Measurements from ENCODE around the gene ITPR3. TPM values are rescaled to one million over a fixed set of nuclear protein-coding genes. Genes with fewer than 3 reads are reported as not detected.

ITPR3 gene
- total RNA-seq, 1 experiment from 2014 or later: 86.9 TPM

DNA sequence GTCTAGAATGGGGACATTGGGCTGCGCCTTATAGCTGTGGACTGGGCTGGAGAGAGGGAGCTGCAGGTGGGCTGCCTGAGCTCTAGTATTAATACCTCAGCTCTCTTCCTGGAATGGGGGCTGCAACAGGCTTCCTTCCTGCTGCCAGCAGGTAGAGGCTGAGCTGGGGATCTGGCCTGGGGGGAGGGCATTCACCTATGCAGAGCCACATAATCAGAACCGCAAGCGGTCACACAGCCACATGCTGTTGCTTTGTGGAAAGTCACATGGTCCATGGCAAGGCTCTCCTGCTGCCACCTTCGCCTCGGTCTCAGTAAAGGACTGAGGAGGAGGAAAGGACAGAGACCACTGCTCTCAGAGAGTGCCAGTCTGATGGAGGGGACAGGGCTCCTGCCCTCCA, 35.7 kb downstream of the ITPR3 start:
- Mint-ChIP-seq H3K36me3 (ENCODE audit: insufficient read depth, unreplicated experiment) (peaks cover 44% of the 10 kb centered on the region), H3K4me3 (ENCODE audit: unreplicated experiment) (no peak overlapping the region)
- CTCF ChIA-PET: no interaction called here

DNA sequence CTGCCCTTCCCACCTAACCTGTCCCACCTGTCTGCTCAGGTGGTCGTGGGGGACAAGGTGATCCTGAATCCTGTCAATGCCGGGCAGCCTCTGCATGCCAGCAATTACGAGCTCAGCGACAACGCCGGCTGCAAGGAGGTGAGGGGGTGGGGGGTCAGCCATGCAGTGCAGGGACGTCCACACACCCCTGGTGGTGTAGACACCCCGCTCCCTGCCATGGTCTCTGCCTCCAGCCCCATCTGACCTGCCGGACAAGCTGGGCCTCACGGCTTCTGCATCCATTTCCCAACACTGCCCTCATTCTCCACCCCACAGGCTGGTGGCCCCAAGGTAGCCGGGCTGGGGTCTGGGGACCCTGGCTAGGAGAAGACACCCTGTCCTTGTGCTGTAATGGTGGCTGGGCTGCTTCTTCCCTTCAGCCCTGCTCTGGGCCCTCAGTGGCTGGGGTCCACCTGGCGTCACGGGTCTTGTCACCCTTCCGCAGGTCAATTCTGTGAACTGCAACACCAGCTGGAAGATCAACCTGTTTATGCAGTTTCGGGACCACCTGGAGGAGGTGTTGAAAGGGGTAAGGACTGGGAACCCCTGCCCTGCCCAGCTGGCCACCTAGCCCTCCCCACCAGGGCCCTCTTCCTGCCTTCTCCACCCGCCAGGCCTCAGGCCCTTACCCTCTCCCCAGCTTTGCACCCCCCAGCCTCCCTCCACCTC, 38.0 kb downstream of the ITPR3 start:
- TF ChIP-seq, protein P1, sequence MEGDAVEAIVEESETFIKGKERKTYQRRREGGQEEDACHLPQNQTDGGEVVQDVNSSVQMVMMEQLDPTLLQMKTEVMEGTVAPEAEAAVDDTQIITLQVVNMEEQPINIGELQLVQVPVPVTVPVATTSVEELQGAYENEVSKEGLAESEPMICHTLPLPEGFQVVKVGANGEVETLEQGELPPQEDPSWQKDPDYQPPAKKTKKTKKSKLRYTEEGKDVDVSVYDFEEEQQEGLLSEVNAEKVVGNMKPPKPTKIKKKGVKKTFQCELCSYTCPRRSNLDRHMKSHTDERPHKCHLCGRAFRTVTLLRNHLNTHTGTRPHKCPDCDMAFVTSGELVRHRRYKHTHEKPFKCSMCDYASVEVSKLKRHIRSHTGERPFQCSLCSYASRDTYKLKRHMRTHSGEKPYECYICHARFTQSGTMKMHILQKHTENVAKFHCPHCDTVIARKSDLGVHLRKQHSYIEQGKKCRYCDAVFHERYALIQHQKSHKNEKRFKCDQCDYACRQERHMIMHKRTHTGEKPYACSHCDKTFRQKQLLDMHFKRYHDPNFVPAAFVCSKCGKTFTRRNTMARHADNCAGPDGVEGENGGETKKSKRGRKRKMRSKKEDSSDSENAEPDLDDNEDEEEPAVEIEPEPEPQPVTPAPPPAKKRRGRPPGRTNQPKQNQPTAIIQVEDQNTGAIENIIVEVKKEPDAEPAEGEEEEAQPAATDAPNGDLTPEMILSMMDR (IDR thresholded peaks at IDR 0.05; ENCODE audit: unreplicated experiment): no peak
- Mint-ChIP-seq H3K27me3 (ENCODE audit: insufficient read depth, unreplicated experiment) (no peaks in the 10 kb centered on the region), H3K27ac (ENCODE audit: low read depth, unreplicated experiment) (no peak overlapping the region), H3K4me1 (ENCODE audit: insufficient read depth, unreplicated experiment) (no peaks in the 10 kb centered on the region), H3K36me3 (ENCODE audit: insufficient read depth, unreplicated experiment) (peaks cover 52% of the 10 kb centered on the region), H3K9me3 (ENCODE audit: unreplicated experiment) (no peaks in the 10 kb centered on the region), H3K4me3 (ENCODE audit: unreplicated experiment) (no peak overlapping the region)
- DNase-seq (ENCODE audit: unreplicated experiment): no peak
- intact Hi-C loops (cut with micrococcal nuclease): no loop called here
- POLR2A ChIA-PET: no interaction called here
- BruUV-seq (replicated peaks): no TSS peak
- CTCF ChIA-PET: interaction anchor here (0.6 kb wide), 2 partner anchors 14 to 135 kb away, joined by 3 read pairs; no protein-coding TSS in a partner anchor

More for the DNA sequence above, 35.7 kb downstream of the ITPR3 start:
- Mint-ChIP-seq H3K4me1 (ENCODE audit: insufficient read depth, unreplicated experiment) (no peaks in the 10 kb centered on the region), H3K27ac (ENCODE audit: low read depth, unreplicated experiment) (no peak overlapping the region), H3K9me3 (ENCODE audit: unreplicated experiment) (no peaks in the 10 kb centered on the region), H3K27me3 (ENCODE audit: insufficient read depth, unreplicated experiment) (no peaks in the 10 kb centered on the region)
- DNase-seq (ENCODE audit: unreplicated experiment): no peak
- intact Hi-C loops (cut with micrococcal nuclease): no loop called here
- TF ChIP-seq, protein P1 (IDR thresholded peaks at IDR 0.05; ENCODE audit: unreplicated experiment): no peak
- POLR2A ChIA-PET: interaction anchor here (1.5 kb wide), 1 partner anchor 35 kb away, joined by 5 read pairs; no protein-coding TSS in a partner anchor
- BruUV-seq (replicated peaks): no TSS peak

DNA sequence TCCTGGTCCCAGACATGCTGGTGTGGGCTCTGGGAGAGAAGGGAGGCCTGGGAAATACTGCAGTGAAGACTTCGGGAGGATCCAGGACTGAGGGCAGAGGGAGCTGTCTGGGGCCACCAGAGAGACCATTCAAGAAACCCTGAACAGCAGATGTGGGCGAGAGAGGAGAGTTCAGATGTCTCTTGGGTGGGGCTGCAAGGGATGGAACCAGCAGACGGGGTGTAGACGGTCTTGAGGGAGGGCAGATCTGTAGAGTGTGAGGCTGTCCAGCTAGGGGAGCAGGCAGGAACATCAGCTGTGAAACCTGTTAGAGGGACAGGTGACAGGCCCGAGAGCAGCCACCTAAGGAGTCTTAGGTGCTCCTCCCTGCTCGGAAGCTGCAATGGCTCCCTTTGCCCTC, 38.9 kb downstream of the ITPR3 start:
- Mint-ChIP-seq H3K27me3 (ENCODE audit: insufficient read depth, unreplicated experiment) (no peaks in the 10 kb centered on the region), H3K9me3 (ENCODE audit: unreplicated experiment) (no peaks in the 10 kb centered on the region), H3K27ac (ENCODE audit: low read depth, unreplicated experiment) (no peak overlapping the region), H3K4me3 (ENCODE audit: unreplicated experiment) (no peak overlapping the region), H3K4me1 (ENCODE audit: insufficient read depth, unreplicated experiment) (no peaks in the 10 kb centered on the region), H3K36me3 (ENCODE audit: insufficient read depth, unreplicated experiment) (peaks cover 58% of the 10 kb centered on the region)
- POLR2A ChIA-PET: interaction anchor here (0.6 to 1.0 kb wide), 2 partner anchors 28 to 62 kb away, joined by 3 to 4 read pairs; no protein-coding TSS in a partner anchor
- TF ChIP-seq, protein P1 (IDR thresholded peaks at IDR 0.05; ENCODE audit: unreplicated experiment): no peak
- intact Hi-C loops (cut with micrococcal nuclease): no loop called here
- no peak for DNase-seq (ENCODE audit: unreplicated experiment)
- BruUV-seq (replicated peaks): no TSS peak
- CTCF ChIA-PET: interaction anchor here (0.8 kb wide), 1 partner anchor 11 kb away, joined by 3 read pairs; no protein-coding TSS in a partner anchor

DNA sequence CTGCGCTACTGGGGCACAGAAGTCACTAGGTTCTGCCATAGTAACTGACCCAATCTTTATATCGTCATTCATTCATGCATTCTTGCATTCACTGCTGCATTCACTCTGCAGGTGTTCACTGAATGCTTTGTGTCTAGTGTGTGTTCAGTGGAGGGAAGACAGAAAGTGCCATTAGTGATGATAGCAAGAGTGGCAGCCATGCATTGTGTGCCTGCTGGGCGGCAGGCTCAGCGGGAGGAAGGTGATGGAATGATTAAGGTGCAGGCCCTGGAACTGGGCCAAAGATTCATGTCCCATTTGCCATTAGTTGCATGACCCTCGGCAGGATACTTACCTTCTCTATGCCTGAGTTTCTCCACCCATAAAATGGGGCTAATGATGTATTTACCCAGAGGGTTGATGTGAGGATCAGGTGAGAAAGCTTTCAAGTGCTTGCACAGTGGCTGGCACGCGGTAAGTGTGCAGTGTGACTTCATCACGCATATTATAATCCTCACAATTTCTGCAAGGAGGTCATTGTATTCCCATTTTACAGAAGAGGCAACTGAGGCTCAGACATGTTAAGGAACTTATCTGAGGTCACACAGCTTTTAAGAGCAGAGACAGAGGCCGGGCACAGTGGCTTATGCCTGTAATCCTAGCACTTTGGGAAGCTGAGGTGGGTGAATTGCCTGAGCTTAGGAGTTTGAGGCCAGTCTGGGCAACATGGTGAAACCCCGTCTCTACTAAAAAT, 40.1 kb downstream of the ITPR3 start:
- intact Hi-C loops (cut with micrococcal nuclease): no loop called here
- DNase-seq (ENCODE audit: unreplicated experiment): no peak
- no peak overlapping the region for H3K27ac Mint-ChIP-seq (ENCODE audit: low read depth, unreplicated experiment)
- H3K27me3 Mint-ChIP-seq (ENCODE audit: insufficient read depth, unreplicated experiment): no peaks in the 10 kb centered on the region
- POLR2A ChIA-PET: interaction anchor here (0.6 to 1.8 kb wide), 4 partner anchors 9 to 378 kb away, joined by 3 to 7 read pairs (median 4); no protein-coding TSS in a partner anchor
- CTCF ChIA-PET: interaction anchor here (0.6 to 1.2 kb wide), 4 partner anchors 10 to 71 kb away, joined by 3 to 4 read pairs (median 4); no protein-coding TSS in a partner anchor
- BruUV-seq (replicated peaks): no TSS peak
- H3K4me1 Mint-ChIP-seq (ENCODE audit: insufficient read depth, unreplicated experiment): no peaks in the 10 kb centered on the region
- H3K36me3 Mint-ChIP-seq (ENCODE audit: insufficient read depth, unreplicated experiment): peaks cover 67% of the 10 kb centered on the region
- TF ChIP-seq, protein P1 (IDR thresholded peaks at IDR 0.05; ENCODE audit: unreplicated experiment): no peak
- no peak overlapping the region for H3K4me3 Mint-ChIP-seq (ENCODE audit: unreplicated experiment)
- no peaks in the 10 kb centered on the region for H3K9me3 Mint-ChIP-seq (ENCODE audit: unreplicated experiment)

Measured in MCF 10A (cell line).